Fibroblast of skin of right quadriceps (primary cell): ENCODE measurements around the gene RNU1-3.
"Not testable (repeated sequence)": the region's sequence is repeated elsewhere in the genome, so short reads cannot be mapped to it uniquely, and the experiment has no call there.

ENCODE experiments used
- DNase-seq: peaks from one replicate; pipeline ENCODE4 v3.0.0-alpha.2; 2013

RNU1-3 gene

DNA sequence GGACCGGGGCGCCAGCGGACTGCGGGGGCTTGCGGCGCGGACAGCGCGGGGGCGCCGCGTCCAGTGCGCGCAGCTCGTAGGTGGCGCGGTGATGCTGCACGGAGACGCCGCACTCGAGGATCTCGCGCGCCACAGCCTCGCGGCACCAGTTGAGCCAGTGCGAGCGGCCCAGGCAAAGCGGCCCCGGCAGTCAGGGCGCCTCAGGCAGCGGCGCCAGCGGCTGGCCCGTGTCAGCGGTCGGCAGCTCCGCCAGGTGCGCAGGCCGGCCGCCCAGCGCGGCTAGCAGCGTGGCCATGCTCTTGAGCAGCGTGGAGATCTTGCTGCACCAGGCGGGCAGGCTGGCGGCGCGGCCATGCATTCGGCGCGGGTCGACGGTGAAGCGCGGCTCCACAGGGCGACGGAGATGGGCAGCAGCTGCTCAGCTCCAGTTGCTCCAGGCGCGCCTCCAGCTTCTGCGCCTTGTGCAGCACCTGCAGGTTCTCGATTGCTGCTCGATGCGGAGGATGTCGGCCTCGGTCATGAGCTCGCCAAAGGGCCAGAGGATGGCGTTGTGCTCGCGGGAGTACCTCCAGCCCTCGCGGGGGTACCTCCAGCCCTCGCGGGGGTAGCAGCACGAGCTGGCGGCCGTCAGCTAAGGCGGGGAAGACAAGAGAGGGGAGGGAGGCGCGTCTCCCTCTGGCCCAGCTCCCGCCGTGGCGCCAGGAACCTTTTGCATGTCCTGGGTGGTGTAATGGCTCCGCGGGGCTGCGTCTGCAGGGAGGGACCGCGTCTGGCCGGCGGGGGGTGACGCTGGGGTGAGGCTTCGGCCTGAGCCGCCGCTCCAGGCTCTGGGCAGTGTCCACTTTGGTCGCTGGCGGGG lies 26.9 kb upstream of the RNU1-3 start:
- DNase-seq, result not testable (repeated sequence)

DNA sequence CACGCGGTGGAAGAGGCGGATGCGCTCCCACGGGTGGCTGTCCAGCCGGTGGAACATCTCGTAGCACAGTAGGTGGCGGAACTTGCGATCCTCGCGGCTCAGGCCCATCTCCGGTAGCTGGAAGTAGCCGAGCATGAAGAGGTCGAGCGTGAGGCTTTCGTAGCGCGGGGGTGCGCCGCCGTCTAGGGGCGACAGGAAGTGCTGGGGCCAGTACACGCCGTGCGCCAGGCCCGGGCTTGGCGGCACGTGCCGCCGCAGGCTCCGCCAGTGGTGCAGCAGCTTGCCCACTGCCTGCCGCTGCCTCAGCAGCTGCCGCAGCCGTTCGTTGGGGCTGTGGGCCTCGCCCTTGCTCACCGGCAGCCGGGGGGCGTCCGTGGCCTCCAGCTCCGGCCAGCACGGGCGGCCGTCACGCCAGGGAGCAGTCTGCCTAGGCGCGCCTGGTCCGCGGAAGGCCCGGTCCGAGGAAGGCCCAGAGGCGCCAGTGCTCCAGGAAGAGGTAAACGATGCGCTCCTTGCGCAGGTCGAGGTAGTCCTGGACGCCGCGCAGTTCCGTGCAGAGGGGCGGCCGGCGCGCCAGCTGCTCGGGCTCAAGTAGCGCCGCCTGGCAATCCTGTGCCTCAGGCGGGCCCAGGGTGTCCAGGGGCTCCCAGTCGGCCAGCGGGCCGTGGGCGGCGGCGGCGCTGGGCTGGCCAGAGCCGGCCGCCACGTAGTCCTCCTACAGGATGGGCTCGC lies 26.1 kb upstream of the RNU1-3 start:
- DNase-seq, result not testable (repeated sequence)

DNA sequence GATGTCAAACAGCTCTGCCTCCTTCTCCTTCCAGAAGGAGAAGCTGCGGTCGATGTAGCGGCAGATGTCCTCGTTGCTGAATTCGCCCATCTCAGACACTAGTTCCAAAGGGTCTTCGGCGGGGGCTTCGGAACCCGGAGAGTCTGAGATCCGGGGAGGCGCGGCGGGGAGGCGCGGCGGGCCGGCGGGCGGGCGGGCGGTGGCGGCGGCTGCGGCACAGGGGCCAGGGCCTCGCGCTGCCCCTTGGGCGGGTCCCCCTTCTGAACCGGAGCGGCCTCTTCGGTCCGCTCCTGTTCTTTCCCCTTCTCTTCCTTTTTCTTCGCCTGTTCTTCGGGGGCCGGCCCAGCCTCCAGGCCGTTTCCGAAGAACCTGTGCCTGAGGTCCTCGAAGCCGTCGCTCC lies 25.5 kb upstream of the RNU1-3 start:
- not testable (repeated sequence) for DNase-seq

DNA sequence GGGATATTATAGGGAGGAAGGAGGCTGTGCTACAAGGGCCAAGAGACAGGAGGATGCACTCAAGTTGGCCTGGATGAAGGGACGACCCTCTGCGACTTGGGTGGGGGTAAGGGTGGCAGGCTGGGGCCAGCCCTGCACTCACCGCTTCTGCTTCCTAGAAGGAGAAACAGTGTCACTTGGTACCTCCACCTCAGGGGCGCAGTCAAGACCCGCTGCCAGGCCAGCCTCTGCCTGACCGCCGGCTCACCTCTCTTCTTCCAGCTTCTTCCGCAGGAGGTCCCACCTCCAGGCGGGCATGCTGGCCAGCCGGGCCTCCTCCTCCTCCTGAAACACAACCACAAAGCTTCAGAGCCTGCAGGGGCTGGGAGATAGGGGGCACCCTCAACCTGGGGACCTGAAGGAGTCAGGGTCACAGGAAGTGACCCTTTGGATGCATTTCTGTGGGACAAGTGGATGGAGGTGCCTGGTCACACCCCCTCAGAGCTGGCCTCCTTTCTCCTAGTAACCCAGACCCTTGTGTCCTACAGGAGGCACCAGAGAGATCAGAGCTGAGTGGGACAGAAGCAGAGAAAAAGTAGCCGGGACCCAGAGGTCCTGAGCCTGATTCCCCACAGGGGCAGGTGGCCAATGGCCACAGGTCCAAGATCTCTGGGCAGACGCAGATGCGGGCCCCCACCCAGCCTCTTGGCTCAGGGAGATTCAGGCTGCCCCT lies 24.4 kb upstream of the RNU1-3 start:
- not testable (repeated sequence) for DNase-seq

DNA sequence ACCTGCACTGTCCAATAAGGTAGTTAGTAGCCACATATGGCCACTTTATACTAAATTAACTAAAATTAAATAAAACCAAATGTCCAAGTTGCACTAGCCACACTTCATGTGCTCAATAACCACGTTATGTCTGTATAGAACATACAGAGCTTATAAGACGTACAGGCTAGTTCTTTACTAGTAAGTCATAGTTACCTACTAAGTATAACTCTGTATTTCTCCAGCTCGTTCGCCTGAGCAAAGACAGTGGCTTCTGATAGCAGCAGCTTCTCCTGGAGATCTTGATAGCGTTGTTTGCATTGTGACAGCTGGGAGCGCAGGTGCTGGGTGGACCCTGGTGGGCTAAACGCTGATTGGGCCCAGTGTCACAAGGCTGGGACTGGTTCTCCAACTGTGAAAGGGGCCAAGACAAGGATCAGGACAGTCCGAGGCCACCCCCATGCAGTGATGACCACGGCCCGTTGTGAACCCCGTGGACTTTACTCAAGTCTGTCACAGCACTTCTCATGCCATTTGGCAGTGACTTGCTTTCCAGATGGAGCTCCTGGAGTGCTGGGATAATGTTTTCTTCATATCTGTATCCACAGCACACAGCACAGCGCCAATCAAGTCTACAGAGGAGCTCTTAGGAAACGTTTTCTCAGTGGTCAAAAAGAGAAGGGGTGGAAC lies 20.5 kb upstream of the RNU1-3 start:
- DNase-seq, result not testable (repeated sequence)

DNA sequence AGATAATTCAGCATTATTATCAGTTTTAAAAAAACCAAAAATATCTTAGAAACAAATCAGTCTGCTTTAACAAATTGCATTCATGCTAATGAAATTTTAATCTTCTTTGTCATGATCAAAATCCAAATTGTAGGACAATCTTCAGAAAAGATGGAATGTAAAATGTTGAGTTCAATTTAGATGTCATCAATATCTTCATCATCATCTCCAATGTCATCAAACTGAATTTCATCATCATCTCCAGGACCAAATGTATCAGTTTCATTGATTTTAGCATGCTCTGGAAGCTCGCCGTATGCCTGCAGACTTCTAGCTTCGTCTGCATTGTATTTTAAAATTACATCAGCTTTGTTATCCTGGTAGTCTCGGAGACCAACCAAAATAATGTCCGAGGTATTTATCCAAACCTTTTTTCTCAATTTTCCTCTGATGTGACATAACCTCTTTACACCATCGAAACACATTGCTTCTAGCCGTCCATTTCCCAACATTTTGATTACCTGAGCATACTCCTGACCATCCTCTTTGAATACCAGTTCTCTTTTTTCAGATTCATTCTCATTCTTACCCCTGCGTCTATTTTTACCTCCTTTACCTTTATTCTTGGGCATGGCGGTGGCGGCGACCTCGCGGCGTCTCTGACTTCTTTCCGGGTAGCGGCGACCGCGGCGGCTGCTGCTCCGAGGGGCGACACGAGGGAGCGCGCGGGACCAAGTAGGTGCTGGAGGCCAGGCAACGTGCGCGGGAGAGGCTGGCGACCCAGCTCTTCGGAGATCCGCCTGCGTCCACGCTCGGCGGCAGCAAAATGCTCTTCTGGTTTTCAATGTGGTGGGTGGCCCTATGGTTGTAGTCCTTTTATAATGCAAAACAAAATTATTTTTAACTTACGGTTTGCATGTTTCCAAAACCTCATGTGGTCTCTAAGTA lies 19.0 kb upstream of the RNU1-3 start:
- not testable (repeated sequence) for DNase-seq

DNA sequence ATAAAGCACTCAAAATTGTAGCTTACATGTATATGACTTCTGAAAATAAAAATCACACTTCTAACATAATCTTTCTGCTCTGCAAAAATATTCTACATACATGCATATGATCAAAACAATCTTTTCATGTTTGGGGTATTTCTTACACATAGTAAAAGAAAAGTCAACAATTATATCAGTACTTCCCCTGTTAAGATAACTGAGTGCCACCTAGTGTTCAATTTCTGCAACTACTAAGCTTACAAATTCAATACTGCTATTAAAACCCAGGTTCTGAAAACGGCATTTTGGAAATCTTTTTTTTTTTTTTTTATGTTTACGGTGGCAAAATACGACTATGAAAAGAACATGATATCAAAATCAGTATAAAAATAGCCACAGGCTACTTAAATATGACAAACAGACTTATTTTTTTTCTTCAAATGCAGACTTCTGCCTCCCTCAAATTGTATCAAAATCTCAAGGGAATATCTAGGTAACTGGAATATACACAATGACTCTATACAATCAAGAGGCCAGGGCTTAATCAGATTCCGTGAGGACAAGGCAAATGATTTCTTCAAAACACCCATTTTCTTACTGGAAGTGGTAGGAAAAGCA lies 18.1 kb upstream of the RNU1-3 start:
- DNase-seq, result not testable (repeated sequence)

DNA sequence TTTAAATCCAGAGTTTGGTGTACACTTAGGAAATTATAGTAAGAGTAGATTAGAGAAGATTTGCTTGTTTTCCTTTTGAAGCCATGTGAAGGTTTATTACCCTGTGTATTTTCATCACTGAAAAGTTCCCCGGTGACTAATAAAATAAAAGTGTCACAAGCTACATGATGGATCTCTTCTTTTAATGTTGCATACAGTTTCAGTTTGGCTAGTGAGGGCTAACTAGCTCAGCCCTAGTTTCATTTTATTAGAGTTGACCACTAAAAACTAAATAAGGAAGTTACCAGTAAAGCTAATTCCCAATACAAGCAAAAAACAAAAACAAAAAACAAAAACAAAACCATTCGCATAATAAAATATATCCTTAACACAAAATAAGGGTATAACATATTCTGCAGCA lies 17.4 kb upstream of the RNU1-3 start:
- not testable (repeated sequence) for DNase-seq

DNA sequence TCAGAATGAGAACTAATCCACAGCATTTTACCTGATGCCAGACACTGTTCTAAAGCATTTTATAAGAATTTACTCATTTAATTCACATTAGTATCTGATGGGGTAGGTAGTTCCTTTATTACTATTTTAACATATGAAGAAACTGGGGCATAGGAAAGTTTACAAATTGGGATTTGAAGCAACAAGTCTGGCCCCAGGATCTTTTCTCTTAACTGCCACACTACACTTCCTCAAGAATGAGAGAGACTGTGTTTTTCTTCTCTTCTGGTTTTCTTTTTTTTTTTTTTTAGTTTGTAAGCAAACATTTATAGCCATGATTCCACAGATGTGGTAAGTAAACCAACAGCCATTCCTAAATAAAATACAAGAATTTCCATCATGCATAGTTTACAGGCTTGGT lies 16.1 kb upstream of the RNU1-3 start:
- DNase-seq, result not testable (repeated sequence)

DNA sequence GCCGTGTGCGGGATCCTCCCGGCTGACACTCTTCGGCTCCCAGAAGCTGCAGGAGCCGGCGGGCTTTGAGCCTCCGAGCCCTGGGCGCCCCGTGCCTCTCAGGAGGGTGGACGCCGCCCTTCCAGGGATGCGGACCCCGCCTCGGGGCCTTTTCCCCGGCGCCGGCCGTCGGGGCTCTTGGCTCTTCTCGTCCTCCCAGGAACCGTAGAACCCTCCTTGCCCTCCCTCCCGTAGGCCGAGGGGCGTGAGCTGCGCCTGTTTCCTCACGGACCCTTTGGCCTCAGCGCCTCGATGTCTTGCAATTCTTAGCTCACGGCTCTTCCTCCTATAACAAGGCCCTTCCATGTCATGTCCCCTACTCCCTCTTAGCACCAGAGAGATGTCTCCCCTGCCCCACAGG lies 13.6 kb upstream of the RNU1-3 start:
- not testable (repeated sequence) for DNase-seq

DNA sequence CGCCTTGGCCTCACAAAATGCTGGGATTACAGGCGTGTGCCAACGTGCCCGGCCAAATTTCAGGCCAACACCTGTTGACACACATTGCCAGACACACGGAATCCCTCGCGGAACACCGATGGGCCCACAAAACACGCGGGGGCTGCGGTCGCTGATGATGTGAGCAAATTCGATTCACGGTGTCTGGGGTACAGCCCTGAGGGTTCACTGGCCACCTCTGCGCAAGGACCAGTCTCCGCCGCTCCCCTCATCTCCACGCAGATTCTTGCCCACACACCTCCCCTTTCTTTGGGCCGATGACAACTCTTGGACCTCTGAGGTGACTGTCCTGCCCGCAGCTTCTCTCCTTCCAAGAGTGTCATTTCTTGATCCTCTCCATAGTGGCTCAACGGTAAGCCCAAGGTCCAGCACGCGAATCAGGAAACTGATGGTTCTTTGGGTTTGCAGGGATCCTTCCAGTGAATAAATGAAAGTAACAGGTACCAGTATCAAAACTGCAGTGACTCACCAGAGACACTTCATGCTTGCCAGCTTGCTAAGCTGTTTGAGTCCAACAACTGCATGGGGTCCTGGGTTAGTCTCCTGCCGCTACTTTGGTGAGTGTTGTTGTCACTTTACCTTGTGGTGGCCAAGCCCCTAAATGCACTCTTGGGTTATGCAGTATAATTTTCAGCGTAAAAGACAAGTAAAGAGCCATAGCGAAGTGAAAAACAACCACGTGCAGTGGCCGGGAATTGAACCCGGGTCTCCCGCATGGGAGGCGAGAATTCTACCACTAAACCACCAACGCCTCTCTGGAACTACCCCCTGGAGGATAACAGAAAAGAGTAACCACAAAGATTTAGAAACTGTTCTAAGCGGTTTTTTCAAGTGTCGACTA lies 11.0 kb upstream of the RNU1-3 start:
- DNase-seq, result peak; percentile 62

DNA sequence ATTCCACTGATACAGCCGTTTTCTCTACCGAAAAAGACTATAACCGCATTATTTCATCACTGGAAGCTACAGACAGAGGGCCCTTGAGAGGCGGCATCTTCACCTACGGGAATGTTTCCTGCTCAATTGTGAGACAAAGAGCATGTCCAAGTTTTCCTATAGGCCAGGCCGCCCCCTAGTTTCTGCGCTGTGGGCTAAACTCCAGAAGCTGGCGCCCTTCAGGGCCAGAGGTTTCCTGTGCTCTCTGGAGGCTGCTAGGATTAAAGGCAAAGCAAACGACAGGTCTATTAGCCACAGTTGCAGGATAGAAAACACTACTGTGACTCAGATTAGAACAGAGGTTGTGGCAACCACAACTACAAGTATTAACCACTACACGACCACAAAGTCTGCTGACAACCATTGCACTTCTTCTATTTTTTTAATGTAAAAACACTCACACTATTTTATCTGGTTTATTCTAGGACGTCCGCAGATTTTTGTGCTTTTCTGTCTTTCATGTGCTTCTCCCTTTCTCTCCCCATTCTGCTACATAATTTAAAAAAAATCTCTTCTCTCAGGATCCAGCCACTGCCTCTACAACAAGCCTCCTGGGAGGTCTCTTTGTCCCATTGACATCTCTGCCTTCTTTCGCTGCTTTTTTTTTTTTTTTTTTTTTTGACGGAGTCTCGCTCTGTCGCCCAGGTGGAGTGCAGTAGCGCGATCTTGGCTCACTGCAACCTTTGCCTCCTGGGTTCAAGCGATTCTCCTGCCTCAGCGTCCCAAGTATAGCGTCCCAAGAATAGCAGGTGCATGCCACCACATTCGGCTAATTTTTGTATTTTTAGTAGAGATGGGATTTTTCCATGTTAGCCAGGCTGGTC lies 10.1 kb upstream of the RNU1-3 start:
- DNase-seq, result not testable (repeated sequence)

DNA sequence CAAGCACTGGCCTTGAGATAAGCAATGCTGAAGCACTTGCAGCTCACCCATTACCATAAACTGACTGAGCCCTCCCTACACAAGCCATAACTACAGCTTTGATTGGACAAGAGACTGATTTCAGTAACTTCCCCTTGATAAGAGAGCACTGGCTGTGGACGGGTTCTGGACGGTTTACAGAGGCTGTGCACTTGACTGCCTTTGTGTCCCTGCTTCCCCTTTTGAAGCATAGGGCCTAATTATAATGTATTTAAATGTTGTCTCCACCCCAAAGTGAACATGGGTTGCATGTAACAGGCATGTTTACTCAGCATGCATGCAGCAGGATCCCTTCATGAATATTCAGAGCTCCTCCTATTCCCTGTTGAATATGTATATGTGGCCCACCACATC lies 8.4 kb upstream of the RNU1-3 start:
- DNase-seq, result not testable (repeated sequence)

DNA sequence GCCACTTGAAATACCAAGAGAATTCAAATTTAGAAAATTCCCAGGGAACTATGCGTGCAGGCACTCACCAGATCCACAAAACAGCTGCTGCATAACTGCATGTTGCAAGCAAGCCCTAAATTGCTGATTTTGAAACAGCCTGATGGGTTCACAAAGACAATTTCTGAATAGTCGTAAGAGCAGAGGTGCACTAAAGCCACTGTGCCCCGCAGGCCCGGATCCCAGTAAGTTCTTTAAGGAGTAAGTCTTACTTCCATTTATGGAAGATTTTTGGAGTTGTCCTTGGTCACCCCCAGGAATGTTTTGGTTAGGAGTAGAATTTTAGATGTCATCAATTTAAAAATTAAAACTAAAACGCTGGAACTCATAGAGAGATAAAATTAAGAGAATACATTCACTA lies 7.2 kb upstream of the RNU1-3 start:
- DNase-seq, result not testable (repeated sequence)

DNA sequence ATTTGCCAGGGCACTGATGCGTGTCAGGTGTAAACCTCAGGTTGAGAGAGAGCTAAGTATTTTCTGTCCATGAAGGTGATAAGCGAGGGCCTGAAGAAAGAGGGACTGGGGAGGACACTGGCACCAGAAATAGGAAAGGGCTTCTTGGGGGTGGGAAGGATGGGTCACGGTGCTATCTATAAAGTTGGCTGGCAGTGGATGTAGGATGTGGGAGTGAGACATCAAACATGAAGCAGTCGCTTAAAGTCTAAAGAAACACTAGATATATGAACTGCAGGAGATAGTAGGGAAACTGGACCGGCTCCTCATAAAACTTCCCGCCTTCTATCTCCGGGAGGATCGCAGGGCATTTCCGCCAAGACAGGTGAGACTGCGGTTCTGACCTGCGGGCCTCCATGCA lies 912 bp downstream of the RNU1-3 start:
- DNase-seq, result not testable (repeated sequence)

DNA sequence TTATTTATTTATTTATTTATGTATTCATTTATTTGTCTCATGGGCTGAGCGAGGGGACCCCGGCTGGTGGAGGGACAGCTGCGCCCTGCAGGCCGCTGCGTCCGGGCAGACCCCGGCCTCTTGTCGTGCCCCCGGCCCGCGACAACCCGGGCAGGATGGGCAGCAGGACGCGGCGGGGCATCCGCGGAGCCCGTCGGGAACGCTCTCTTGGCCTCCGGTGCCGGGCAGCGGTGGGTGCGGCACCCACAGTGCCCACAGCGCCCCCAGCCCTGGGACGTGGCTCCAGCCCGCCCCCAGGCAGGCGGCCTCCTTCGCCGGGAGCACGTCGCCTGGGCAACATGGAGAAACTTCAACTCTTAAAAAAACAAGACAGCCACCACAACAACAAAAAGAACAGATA lies 8.5 kb downstream of the RNU1-3 start:
- DNase-seq, result not testable (repeated sequence)

DNA sequence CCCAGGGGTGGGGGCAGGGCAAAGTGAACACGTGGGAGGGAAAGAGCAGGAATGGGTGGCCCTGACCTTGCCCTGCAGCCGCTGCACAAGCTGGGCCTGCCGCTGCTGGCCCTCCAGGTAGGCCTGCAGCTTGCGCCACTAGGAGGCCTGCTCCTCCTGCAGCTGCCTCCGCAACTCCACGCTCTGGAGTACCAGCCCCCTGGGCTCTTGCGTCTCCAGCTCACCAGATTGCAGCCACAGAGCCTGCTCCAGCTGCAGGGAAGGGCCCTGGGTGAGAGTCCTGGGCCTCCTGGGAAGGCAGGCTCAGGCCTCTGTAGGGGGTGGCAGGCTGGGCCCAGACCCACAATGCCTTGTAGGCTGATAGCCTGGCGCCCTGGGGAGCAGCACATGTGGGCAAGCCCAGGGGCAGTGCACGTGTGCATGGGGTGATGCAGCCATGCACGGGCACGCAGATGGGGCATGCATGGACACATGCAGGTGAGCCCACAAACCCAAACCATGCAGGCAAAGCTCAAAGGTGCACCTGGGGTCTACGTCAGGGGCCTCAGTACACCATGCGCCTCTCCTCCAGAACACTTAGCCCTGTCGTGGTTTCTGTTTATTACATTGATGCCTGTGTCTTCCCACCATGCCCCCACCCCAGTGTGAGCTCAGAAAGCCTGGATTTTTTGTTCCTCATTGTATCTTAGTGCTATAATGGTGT lies 9.6 kb downstream of the RNU1-3 start:
- DNase-seq, result not testable (repeated sequence)

DNA sequence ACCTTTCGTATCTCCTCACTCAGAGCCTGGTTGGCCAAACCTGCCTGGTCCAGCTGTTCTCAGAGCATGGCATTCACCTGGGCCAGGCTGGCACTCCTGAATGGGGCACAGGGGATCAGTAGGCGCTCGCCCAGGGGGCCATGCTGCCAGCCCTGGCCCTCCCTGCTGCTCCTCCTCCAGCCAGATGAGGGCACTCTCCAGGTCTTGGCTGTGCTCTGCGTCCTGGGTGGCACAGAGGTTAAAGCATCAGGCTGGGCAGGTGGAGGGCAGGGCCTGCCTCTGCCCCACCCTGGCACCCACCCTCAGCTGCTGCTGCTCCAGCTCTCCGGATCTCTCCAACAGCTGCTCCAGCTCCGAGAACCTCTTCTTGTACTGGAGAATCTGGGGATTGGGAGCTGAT lies 10.2 kb downstream of the RNU1-3 start:
- DNase-seq, result not testable (repeated sequence)

DNA sequence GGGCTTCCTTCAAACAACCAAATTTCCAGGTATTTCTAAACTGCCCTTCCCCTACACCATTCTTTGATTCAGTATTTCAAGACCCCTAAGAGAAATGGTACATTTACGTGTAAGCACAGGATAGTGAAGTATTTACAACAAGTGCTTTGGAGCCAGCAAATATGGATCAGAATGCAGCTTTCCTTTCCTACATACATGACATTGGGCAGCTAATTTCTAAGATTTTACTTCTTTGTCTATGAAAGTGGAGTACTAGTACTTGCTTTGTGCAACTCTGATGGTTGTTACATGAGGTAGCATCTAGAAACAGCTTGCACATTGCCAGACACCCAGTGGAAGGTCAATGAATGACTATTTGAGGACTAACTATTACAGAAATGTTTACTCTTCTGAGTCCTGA lies 15.2 kb downstream of the RNU1-3 start:
- not testable (repeated sequence) for DNase-seq
